ENCODE results near the gene OCA2. TPM values are rescaled to one million over a fixed set of nuclear protein-coding genes. Genes with fewer than 3 reads are reported as not detected.

Gene OCA2
- total and polyA plus RNA-seq, 2 of the 8 experiments (the other 6 are each of a cell fraction or from before 2014, with no cell fraction given) = 0.20 TPM

GRCh38 chr15:28101201-28101600 lies 2.1 kb upstream of the OCA2 start:
- no peak overlapping the region for H3K14ac ChIP-seq (ENCODE audit: insufficient read length)
- H2BK15ac ChIP-seq (ENCODE audit: low read length) = no peak overlapping the region
- no peak overlapping the region for H3K56ac ChIP-seq (replicated peaks; ENCODE audit: insufficient read length, low read depth, low read length)
- no peaks in the 10 kb centered on the region for H3K9me3 ChIP-seq (ENCODE audit: insufficient read depth in 2 of 2, low read depth in 1 of 2, low read length in 1 of 2)
- no peak overlapping the region for H4K8ac ChIP-seq (ENCODE audit: extremely low read depth, insufficient read depth, low read length)
- H3K9ac ChIP-seq (replicated peaks in 1 of 4; ENCODE audit: extremely low read depth in 1 of 4, low read depth in 3 of 4, low read length in 3 of 4) = no peak overlapping the region
- no peak overlapping the region for H2AK5ac ChIP-seq (ENCODE audit: low read depth, low read length)
- H4K91ac ChIP-seq (replicated peaks; ENCODE audit: insufficient read length, low read length) = no peak overlapping the region
- FAIRE-seq (no peak), DNase-seq (ENCODE audit: low read depth in 1 of 2, low spot score in 2 of 2) (no peak)
- no peak overlapping the region for H3K18ac ChIP-seq (ENCODE audit: extremely low read depth, low read length)
- H3K79me1 ChIP-seq (ENCODE audit: low read depth, low read length) = no peaks in the 10 kb centered on the region; the same call in none of the 2 replicates
- H2BK20ac ChIP-seq (ENCODE audit: low read length) = no peak overlapping the region
- 89% methylated on average over 7 of the region's 8 CpGs; no CpG with 5 or more reads in 1 of the 2 experiments for WGBS, 2 experiments (ENCODE audit: extremely low coverage in 1 of 2, insufficient coverage in 1 of 2, insufficient read length in 1 of 2, insufficient replicate concordance in 2 of 2, low coverage in 1 of 2, low lambda C conversion rate in 2 of 2, missing lambda C conversion rate in 1 of 2)
- H3K4me3 ChIP-seq (ENCODE audit: extremely low read depth in 1 of 4, insufficient read depth in 2 of 4, low read depth in 3 of 4, low read length in 4 of 4) = no peak overlapping the region
- H3K27ac ChIP-seq (ENCODE audit: low read depth, low read length) = no peak overlapping the region
- ChIA-PET CTCF (ENCODE audit: partially characterized antibody) (no interaction called here), POLR2A (ENCODE audit: partially characterized antibody) (no interaction called here)
- no peaks in the 10 kb centered on the region for H3K36me3 ChIP-seq (ENCODE audit: control insufficient read depth in 2 of 4, insufficient read depth in 4 of 4, low read length in 3 of 4)
- peaks cover 0 to 32% of the 10 kb centered on the region in 2 experiments for H4K20me1 ChIP-seq (replicated peaks in 1 of 2; ENCODE audit: control insufficient read depth in 1 of 2, insufficient read depth in 2 of 2, low read length in 2 of 2)
- H3K4me2 ChIP-seq (ENCODE audit: insufficient read depth in 1 of 2, low read depth in 2 of 2, low read length in 2 of 2) = no peak overlapping the region
- peaks cover 27 to 67% (median 55%) of the 10 kb centered on the region in 4 experiments for H3K27me3 ChIP-seq (replicated peaks in 1 of 4; ENCODE audit: control insufficient read depth in 3 of 4, extremely low read depth in 1 of 4, insufficient read depth in 3 of 4, low read length in 3 of 4)
- no peak overlapping the region for H4K5ac ChIP-seq (ENCODE audit: insufficient read length, low read depth, low read length)
- H3K4me1 ChIP-seq (replicated peaks in 1 of 4; ENCODE audit: control insufficient read depth in 3 of 4, insufficient read depth in 4 of 4, low read length in 3 of 4) = peaks cover 0 to 21% (median 10%) of the 10 kb centered on the region in 4 experiments; a peak in 6 of 7 replicates
- H2AFZ ChIP-seq (ENCODE audit: low read length) = no peak overlapping the region
- H2BK12ac ChIP-seq (ENCODE audit: low read depth, low read length) = no peak overlapping the region
- H2BK120ac ChIP-seq (replicated peaks; ENCODE audit: low read depth, low read length) = no peak overlapping the region
- TF ChIP-seq MAFK (IDR thresholded peaks at IDR 0.05; ENCODE audit: low read depth, low read length) = no peak
- TF ChIP-seq POLR2AphosphoS5 (IDR thresholded peaks at IDR 0.05; ENCODE audit: low read depth, low read length) = no peak
- no peak for TF ChIP-seq CTCF (IDR thresholded peaks at IDR 0.05; ENCODE audit: control extremely low read depth in 1 of 3, insufficient read depth in 1 of 3, low read depth in 1 of 3, low read length in 3 of 3)
- H3K79me2 ChIP-seq (ENCODE audit: control insufficient read depth in 1 of 2, insufficient read depth in 2 of 2, low read length in 2 of 2) = no peaks in the 10 kb centered on the region
- H2BK5ac ChIP-seq (ENCODE audit: low read depth, low read length) = no peak overlapping the region
- no peak overlapping the region for H3K4ac ChIP-seq (replicated peaks; ENCODE audit: insufficient read length, low read depth, low read length)
- H3K23ac ChIP-seq (ENCODE audit: insufficient read length) = no peak overlapping the region
- peaks cover 40% of the 10 kb centered on the region for H3K23me2 ChIP-seq (ENCODE audit: low read depth, low read length)

All from H1 (cell line).